Right hindlimb (tissue), 1 donor: ENCODE measurements around the gene HPX.

Source experiments
- DNase-seq: peaks from one replicate; pipeline ENCODE4 v3.0.0-alpha.2; 2018

Gene HPX, protein sequence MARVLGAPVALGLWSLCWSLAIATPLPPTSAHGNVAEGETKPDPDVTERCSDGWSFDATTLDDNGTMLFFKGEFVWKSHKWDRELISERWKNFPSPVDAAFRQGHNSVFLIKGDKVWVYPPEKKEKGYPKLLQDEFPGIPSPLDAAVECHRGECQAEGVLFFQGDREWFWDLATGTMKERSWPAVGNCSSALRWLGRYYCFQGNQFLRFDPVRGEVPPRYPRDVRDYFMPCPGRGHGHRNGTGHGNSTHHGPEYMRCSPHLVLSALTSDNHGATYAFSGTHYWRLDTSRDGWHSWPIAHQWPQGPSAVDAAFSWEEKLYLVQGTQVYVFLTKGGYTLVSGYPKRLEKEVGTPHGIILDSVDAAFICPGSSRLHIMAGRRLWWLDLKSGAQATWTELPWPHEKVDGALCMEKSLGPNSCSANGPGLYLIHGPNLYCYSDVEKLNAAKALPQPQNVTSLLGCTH

DNA sequence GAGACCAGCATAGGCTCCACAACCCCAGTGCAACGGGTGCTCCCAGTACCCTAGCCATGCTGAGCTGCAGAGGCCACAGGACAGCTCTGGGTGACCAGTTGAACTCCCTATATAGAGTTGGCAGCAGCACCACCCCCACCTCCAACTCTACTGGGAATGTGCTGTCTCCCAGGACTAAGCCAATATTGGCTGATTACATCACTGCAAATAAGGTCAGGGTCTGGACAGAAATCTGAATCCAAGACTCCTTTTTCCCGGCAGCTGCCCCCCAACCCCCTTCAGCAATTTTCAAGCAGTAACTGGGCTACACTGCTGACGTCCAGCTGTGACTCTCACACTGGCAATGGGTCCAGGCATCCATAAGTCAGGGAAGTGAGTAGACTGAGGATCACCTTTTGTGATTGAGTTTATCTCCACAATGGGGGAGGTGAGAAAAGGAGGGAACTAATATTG, at the start of gene HPX:
TSS of gene HPX (minus strand) at position 82 of the 453 bp plus-strand sequence. CDS start at position 58, 24 bp downstream.
- DNase-seq = no peak

DNA sequence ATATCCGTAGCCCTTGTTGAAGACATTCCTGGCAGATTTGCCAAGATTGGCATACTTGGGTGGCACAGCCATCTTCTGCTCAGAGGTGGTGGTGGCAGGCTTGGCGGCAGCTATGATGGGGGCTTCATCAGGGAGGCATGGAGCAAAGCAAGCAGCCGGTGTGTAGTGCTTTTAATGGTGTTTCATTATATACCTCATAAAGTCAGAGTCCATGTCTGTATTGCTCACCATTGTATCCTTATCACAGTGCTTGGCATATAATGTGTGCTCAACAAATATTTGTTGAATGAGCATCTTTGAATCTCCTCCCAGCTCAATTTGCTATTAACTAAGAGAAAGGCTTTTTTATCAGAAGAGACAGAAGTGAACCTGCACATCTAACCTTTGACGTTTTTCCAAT, 48.5 kb upstream of the HPX start:
- DNase-seq = no peak

DNA sequence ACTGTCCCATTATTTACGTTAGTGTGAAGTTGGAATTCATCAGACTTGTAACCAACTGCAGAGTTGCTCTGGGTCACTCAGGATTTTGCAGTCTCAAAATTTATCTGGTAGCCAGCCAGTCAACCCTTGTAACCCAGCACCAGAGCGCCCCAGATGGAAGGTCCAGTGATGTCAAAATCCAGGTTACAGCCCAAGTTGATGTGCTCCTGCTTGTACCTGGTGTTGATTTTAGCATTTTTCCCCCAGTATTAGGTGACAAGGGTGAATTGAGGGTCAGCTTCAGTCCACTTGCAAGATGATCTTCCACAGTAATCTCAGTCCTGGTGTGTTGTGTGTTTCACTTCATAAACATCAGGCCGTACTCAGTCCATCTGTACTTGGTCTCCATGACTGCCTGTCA, 48.0 kb upstream of the HPX start:
- no peak for DNase-seq

DNA sequence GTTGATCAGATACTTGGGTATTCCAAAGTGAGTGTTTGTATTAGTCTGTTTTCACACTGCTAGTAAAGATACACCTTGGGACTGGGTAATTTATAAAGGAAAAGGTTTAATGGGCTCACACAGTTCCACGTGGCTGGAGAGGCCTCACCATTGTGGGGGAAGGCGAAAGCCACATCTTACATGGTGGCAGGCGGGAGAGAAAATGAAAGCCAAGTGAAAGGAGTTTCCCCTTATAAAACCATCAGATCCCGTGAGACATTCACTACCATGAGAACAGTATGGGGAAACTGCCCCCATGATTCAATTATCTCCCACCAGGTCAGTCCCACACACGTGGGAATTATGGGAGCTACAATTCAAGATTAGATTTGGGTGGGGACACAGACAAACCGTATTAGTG, 47.6 kb upstream of the HPX start:
- no peak for DNase-seq

DNA sequence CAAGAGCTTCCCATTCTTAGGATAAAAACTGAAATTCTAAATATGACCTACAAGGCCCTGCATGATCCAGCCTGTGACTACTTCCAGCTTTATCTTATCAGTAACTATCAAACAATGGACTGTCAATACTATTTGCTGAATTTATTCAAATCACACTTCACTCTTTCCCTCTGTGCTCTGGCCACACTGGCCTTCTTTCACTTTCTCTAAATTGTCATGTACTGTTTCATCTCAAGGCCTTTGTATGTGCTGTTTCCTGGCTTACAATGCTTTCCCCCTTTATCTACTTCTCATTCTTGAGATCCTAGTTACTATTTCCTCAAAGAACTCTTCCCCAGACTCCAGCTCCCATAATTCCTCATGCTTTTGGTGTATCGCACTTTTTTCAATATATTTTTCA, 46.2 kb upstream of the HPX start:
- DNase-seq = no peak

DNA sequence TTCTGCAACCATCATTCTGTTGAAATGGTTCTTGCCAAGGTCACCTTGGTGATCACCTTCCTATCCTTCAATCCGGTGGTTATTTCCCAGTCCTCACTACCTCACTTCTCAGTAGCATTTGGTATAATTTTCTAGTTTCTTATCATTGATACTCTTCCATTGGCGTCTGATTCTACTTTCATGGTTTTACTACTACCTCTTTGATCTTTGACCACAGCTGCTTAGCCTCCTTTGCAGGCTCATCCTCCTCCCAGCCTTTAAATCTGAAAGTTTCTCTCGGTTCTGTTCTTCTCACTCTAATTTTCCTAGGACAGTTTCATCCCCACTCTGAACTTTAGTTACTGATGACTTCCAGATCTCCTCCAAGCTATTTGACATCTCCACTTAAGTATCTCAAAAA, 45.5 kb upstream of the HPX start:
- DNase-seq = no peak

DNA sequence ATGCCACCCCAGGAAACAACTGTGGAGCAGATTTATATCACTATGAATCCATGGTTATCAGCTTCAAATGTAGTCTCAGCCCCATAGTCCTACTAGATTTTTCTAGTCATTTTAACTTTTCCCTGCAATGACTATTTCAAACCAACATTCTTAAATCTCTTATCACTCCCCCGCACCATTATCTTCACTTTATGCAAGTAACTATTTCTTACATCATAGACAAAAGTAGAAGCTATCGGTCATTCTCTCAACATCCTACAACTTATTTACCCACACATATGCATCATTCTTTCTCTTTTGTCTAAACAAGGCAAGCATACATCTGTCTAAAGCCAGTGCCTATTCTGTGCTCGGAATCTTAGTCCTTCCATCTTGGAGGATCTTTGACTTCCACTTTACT, 44.9 kb upstream of the HPX start:
- DNase-seq = no peak

DNA sequence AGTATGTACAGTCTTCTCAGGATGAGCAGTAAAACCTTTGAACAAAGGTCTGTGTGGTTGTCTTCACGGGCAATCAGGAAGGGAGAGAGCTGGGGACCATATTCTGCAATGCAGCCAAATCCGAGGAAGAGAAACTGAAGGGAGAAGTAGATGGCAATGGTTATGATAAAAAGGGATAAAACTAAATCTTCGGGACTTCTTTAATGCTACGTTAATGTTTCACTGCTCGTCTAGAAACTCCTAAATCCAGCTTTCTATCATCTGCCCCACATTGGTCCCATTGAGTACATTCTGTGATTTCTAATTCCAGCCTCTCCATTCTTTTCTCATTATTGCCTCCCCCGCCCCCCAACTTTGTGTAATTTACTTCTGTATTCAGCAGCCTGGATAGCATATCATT, 42.2 kb upstream of the HPX start:
- DNase-seq = no peak

DNA sequence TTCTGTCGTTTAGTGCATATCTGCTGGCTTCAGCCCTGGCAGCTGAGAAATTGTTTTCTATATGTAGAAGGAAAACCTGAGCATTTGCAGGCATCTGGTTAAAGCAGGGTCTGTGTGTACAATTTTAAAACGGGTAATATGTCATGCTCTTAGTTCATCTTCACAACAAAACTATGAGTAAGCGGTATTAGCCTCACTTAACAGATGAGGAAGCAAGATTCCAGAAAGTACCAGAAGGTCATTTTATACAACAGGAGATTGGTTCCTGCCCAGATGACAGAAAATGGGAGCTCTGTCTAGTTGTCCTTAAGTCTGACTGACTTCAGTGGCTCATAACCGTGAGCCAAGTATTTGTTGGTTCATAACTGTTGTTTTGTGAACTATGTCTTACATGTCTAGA, 41.7 kb upstream of the HPX start:
- no peak for DNase-seq

DNA sequence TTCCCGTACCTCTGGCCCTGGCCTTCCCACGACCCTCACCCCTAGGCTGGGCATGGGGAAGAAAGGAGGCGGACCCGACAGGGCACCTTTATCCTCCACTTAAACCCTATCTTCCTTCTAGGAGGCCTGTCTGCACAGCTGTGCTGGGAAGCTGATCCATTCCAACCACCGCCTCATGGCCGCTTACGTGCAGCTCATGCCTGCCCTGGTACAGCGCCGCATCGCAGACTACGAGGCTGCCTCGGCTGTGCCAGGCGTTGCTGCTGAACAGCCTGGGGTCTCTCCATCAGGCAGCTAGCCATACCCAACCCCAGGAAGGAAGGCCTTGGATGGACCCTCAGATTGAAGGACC, 41.1 kb upstream of the HPX start:
- no peak for DNase-seq

DNA sequence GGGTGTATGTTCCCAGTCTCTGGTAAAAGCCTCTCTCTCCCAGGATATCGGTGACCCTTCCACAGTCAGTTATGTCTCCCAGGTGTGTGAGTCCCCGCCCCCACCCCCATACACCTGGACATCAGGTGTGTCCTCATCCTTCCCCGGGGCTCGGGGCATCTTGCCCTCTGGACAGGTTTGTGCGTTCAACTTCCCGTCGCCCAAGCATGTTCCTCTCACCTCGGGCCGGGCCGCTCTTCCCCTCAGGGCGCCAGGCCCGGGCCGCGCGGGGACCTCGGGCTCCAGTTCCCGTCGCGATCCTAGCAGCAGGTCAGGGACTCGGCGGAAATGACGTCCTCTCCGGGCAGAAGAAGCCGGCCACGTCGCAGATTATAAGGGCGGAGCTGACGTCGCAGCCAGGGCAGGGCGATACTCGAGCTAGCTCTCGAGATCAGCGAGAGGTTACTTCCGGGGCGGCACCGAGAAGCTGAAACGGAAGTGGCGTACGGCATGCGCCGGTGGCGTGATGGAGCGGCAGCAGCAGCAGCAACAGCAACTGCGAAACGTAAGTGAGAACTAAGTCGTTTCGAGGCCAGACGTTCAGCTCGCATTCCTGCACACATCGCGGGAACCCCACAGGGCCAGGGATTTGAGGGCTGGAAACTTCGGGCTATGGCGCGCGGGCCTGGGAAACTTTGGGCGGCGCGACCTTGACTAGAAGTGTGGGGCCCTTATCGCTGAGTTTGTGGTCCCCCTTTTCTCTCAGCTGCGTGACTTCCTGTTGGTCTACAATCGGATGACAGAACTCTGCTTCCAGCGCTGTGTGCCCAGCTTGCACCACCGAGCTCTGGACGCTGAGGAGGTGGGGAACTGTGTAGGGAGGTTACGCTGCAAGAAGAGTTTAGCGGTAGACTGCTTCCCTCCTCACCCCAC, 40.5 kb upstream of the HPX start, which contains the start of the genes ARFIP2 and TIMM10B:
TSS of gene ARFIP2 (minus strand) at position 320 of the 912 bp plus-strand sequence. CDS start 910 bp downstream, outside the sequence.
TSS of gene TIMM10B (plus strand) at position 490 of the 912 bp plus-strand sequence. CDS start at position 506, 16 bp downstream.
- DNase-seq = peak; percentile 99

DNA sequence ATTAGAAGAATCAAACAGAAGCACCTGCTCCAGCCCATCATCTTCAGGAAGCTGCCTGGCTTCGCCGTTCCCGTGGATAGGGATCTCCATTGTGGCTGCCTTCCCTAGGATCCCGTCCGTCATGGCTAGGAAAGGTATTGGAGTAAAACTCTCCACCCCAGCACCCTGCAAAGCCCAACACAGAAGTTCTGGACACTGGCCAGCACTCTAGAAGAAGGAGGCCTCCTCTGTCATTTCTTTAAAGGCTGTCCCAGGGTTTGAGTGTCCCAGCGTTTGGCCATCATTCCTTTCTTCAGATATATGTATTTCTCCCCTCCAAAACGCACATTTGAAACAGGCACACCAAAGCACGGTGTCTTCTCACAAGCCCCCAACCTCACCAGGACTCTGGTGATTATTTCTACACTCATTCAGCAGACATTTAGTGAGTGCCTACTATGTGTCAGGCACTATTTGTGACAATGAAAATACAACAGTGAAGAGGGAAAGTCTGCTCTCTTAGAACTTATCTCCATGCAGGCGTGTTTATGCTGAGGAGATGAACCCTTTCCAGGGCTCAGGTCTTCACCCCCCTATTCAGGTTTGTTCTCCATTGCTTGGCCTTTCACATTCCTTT, 39.6 kb upstream of the HPX start:
- DNase-seq = no peak

DNA sequence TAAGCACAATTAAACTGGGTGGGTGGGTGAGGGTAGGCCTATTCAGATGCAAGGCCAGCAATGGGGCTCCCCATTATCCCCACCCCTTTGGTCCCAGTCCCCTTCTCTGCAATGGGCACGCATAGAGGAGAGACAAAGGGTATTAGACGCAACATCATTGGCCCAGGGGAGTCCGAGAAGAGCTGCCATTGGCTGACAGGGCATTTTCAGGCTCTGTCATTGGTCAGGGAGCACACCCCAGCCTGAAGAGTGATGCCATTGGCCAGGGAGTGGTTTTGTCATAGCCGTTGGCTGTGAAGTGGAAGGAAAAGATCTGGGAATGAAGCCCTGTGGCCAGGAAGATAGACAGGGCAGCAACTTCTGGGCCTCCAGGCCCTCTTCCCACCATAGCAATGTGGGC, 35.8 kb upstream of the HPX start:
- no peak for DNase-seq

DNA sequence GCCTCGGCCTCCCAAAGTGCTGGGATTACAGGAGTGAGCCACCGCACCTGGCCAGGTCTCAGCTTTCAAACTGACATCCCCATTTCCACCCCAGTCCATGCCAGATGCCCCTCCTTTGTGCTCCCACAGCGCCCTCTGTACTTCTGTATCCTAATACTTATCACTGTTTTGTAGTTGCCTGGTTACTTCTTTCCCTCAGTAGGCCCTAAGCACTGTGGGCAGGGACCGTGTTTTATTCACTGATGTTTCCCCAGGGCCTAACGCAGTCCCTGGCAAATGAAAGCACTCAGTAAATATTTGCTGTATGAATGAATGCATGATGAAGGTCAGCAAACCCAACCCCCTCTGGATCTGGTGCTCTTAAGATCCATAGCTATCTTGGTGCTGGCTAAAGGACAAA, 35.1 kb upstream of the HPX start:
- DNase-seq = no peak

DNA sequence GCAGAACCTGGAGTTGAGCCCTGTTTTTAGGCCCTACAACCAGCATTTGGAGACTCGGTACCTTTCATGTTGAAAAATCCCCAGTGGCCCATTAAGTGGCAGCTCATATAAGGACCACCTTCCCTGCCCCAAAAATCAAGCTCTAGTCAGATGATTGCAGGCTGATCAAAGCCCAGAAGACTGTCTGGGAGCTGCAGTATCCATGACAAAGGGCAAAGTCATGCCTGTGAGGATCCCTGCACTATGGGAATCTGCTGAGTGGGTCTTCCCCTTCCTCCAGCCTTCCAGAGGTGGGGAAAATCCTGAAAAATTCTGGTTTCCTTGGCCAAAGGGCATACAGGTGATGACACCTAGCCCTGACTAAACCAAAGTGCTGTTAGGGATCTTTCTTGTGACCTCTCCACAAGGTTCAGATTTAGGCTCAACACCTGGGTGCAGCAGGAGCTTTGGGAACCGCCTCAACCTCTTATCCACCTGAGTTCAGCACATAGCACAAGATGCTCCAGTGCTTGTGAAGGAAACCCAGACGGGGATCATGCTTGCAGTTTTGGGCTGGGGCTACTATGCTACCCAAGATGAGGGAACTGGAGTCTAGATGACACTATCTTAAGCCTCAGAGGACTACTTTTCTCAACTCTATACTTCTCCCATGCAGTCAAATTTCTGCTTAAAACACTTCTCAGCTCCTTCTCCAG, 34.2 kb upstream of the HPX start:
- no peak for DNase-seq

DNA sequence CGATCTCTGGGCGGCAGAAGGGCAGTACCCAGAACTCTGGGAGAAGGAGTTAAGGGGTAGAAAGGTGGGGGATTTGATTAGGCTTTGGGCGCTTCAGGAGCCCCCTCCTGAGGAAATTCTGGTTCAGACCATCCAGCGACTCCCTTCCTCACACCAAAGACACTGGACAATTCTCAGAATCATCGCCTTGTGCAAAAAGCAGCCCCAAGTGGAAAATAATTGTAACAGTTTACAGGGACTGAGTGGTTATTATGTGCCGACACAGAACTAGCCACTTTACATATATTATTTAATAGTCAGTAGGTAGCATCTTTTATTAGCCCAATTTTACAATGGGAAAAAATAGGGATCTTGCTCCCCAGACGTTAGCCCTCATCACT, 33.6 kb upstream of the HPX start:
- no peak for DNase-seq

DNA sequence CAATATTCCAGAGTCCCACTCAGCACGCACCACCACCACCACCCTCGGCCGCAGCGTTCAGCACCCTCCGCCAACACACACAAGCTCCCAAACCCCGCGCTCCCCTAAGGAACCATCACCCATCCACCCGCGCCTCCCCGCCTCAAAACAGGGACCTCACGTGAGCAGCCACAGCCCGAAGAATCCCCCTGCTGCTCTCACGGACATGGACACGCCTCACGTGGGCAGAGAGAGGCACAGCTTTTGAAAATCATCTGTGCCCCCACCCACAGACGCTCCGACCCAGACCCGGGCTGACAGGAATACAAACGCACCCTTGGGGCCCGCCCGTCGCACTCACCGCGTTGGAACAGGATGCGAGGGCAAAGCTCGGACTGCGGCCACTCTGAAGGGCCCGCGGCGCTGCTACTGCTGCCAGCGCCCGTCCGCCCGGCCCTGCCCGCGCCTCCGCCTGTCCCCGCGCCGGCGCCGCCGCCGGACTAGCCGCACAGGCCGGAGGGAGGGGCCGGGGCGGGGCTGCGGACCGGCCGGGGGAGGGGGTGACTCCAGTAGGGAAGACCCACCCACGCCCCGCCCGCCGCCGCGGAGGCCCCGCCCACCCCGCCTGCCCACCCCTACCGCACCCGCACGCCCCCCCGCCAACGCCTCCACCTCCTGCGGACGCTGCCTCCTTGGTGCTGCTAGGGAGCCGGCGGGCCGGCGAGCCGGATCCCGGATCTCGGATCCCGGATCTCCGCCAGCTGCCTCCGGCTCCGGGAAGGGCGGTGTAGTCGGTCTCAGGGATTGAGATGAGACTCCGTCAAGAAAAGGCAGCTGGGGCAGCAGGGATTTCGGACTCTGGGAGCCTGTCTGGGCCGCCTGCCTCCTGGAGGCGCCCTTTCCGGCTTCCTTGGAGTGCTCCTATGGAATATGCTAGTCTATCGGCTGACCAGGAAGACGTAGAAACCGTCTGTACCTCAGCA, 32.9 kb upstream of the HPX start, which contains the start of gene TRIM3:
TSS of gene TRIM3 (minus strand) at position 491 of the 962 bp plus-strand sequence. CDS start 8,246 bp downstream, outside the sequence.
- peak; percentile 97 for DNase-seq

DNA sequence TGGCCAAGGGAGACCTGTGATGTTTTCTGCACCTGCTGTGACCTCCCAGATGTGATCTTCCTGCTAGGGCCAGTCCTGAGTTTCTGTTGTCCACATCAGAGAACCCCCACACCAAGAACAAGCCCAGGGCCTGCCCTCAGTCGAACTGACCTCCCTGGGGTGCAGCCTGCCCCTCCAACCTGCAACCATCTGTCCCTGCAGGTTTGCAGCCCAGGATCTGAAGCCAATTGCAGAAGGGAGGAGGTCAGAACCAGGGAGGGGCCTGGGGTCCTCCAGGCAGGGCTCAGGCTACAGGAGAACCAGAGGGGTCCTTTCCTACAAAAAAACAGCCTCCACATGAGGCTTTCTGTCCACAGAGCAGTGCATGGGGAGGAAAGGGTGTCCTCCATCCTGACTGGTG, 32.1 kb upstream of the HPX start:
- DNase-seq = no peak

DNA sequence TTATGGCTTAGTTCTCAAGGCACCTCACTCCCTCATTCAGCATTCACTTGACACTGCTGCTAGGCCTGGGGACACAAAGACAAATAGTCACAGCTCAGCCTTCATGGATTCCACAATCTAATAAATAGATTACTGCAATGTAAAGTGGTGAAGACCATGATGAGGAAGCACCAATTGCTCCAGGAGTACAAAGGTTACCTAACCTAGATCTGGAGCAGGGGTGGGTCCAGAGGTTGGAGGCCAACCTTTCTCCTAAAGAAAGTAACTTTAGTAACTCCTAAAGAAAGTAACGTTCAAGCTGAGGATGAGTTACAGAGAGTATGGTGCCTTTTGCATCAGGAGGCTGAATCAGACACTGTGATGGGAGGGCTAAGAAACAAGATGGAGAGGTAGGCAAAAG, 28.8 kb upstream of the HPX start:
- DNase-seq = no peak

DNA sequence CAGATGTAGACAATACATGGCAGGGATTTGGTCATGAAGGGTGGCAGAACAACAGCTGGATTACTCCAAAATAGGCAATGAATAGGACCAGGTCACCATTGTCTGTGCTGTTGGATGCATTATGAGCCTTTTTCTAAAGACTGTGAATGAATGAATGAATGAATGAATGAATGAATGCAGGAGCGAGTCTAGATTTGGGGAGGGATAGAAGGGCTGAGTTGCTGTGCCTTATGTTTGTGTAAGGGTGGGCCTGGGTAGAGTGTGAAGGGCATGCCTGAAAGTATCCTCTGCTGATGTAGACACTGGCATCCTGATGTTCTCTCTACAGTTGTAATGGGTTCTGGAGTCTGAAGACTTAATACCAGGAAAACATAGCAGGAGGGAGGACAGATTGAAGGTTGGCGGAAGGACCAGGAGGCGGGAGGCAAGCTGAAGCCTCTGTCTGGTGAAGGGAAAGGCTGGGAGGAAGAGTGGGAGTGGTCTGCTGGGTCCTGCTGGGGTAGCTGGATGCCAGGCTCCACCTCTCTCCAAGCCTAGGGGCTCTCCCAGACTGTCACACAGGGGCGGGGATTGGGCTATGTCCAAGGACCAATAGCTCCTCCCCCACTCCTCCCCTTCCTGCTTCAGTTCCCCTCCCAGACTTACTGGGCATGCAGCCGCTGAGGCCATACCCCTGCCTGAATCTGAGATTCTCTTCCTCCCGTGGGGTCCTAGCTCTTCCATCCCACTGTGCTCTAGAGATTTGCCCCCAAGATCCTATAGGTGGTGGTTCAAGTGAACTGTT, 28.1 kb upstream of the HPX start:
- DNase-seq = peak; percentile 93

DNA sequence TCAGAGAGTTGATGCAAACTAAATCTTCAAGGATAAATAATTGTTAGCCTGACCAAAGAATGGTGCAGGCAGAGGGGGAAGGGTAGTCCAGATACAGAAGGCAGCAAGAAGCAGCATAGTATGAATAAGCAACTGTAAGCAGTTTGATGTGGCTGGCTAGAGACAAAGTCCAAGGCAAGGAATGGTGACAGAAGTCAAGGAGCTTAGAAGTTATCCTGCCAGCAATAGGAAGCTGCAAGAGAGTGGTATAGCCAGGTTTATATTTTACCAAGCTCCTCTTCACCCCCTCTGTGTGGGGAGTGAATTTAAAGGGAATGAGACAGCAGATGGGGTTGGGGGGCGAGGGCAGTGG, 18.3 kb upstream of the HPX start:
- no peak for DNase-seq
